Right cardiac atrium (tissue), 5 donors: ENCODE results near the gene ZNF148. TPM values are rescaled to one million over a fixed set of nuclear protein-coding genes. Genes with fewer than 3 reads are reported as not detected.
A peak's percentile ranks its signal among the peaks of the same experiment; 100 is the strongest.

Experiments used
- ATAC-seq, 2 donors: fragments of 200-7000 bp; cut with Tn5 transposase; one replicate each; pipeline versions ENCODE4 v1.8.0 to v1.9.1; 2020; ENCODE audit warnings: moderate library complexity in 2 of 2, mild to moderate bottlenecking in 1 of 2
- DNase-seq, 3 donors: peaks; one replicate each; pipeline ENCODE4 v3.0.0-alpha.2; 2020
- H3K27ac ChIP-seq: one replicate; pipeline ENCODE4 v1.5.1; 2013; ENCODE audit warnings: mild to moderate bottlenecking, low read length, control low read depth, moderate library complexity
- H3K27me3 ChIP-seq: one replicate; pipeline ENCODE4 v1.6.1; 2013; ENCODE audit not compliant: control insufficient read depth, insufficient read depth
- H3K4me1 ChIP-seq: one replicate; pipeline ENCODE4 v1.6.1; 2013; ENCODE audit warnings: low read length; ENCODE audit not compliant: control insufficient read depth, insufficient read depth
- H3K4me3 ChIP-seq: one replicate; pipeline ENCODE4 v1.5.1; 2013; ENCODE audit warnings: low read length, control low read depth
- H3K9me3 ChIP-seq: one replicate; pipeline ENCODE4 v1.6.1; 2013; ENCODE audit warnings: low read length; ENCODE audit not compliant: control insufficient read depth
- WGBS: extraction: QIAGEN DNeasy Blood & Tissue Kit; methylation state at CpG from one replicate; pipeline ENCODE4 v1.1.7; 2013; 5-methylcytosine and 5-hydroxymethylcytosine counted together
- intact Hi-C, 4 donors: fragments of 100-400 bp; cut with DNase I; formaldehyde crosslinking; loops; one replicate each; pipeline versions ENCODE4 v1.11.0 to v1.14.0; 2022 to 2023
- polyA plus RNA-seq: library from polyadenylated mRNA; stranded (reverse); fragments of 200-250 nt; gene quantifications from one replicate; pipeline ENCODE4 v1.2.3, GENCODE V29; 2013
- total RNA-seq, 4 donors: library from RNA; stranded (reverse); fragmentation: NEBNext Ultra II Directional; extraction: Animal tissue kit (Norgen Biotek cat#: 25700); gene quantifications; one replicate each; pipeline ENCODE4 v1.2.1, GENCODE V29; 2021
- donor health status: healthy with polysubstance abuse.
- donor health status: DM: no; HTN: yes; CAD: no.
- donor health status: DM: no; HTN: no; CAD: no.
- donor health status: DM: no; HTN: yes; CAD: no; lungs with severe emphysema.
- donor health status: DM: yes; HTN: yes; CAD: no.

The ZNF148 gene
- total and polyA plus RNA-seq, 5 donors = 5.3 to 51.6 (median 45.7) TPM

- Histone ChIP-seq H3K27me3 (no peaks in the 10 kb centered on the region), H3K4me3 (no peak overlapping the region), H3K4me1 (no peaks in the 10 kb centered on the region), H3K9me3 (no peaks in the 10 kb centered on the region), H3K27ac (no peak overlapping the region)
- intact Hi-C loops = no loop called here
- DNase-seq (no peak), ATAC-seq (no peak)
- 77% methylated on average over 7 of the region's 7 CpGs for WGBS
Measured at GRCh38 chr3:125207507-125207906, 167.6 kb downstream of the ZNF148 start.

- Histone ChIP-seq H3K4me3 (no peak overlapping the region), H3K27ac (no peak overlapping the region), H3K27me3 (no peaks in the 10 kb centered on the region), H3K9me3 (no peaks in the 10 kb centered on the region), H3K4me1 (no peaks in the 10 kb centered on the region)
- ATAC-seq = no peak
- no peak for DNase-seq
- intact Hi-C loops = no loop called here
- WGBS = 74% methylated on average over 6 of the region's 6 CpGs
Measured at GRCh38 chr3:125206934-125207333, 168.2 kb downstream of the ZNF148 start.

GRCh38 chr3:125203731-125204130 is 171.4 kb downstream of the ZNF148 start:
- Histone ChIP-seq H3K27ac (no peak overlapping the region), H3K9me3 (no peaks in the 10 kb centered on the region), H3K4me3 (no peak overlapping the region), H3K27me3 (no peaks in the 10 kb centered on the region), H3K4me1 (no peaks in the 10 kb centered on the region)
- DNase-seq = no peak
- no peak for ATAC-seq
- intact Hi-C loops = no loop called here

GRCh38 chr3:125202197-125202596 is 172.9 kb downstream of the ZNF148 start:
- intact Hi-C loops = no loop called here
- no peak for ATAC-seq
- Histone ChIP-seq H3K9me3 (no peaks in the 10 kb centered on the region), H3K4me1 (no peaks in the 10 kb centered on the region), H3K27ac (no peak overlapping the region), H3K27me3 (no peaks in the 10 kb centered on the region), H3K4me3 (no peak overlapping the region)
- WGBS = 79% methylated on average over 4 of the region's 4 CpGs
- no peak for DNase-seq

- H3K9me3 ChIP-seq = no peaks in the 10 kb centered on the region
- H3K4me1 ChIP-seq = no peaks in the 10 kb centered on the region
- H3K27ac ChIP-seq = no peak overlapping the region
- H3K4me3 ChIP-seq = no peak overlapping the region
- 89% methylated on average over 6 of the region's 6 CpGs for WGBS
- ATAC-seq = no peak
- no peak for DNase-seq
- no peaks in the 10 kb centered on the region for H3K27me3 ChIP-seq
- intact Hi-C loops = no loop called here
Measured at GRCh38 chr3:125200731-125201139, 174.4 kb downstream of the ZNF148 start.

GRCh38 chr3:125194849-125195601 is 180.1 kb downstream of the ZNF148 start:
- WGBS = 64% methylated on average over 5 of the region's 5 CpGs
- H3K27me3 ChIP-seq = no peaks in the 10 kb centered on the region
- intact Hi-C loops = no loop called here
- DNase-seq = no peak
- ATAC-seq = no peak
- no peak overlapping the region for H3K4me3 ChIP-seq
- H3K9me3 ChIP-seq = no peaks in the 10 kb centered on the region
- H3K27ac ChIP-seq = no peak overlapping the region
- peaks cover 3% of the 10 kb centered on the region for H3K4me1 ChIP-seq

GRCh38 chr3:125194061-125194848 is 180.9 kb downstream of the ZNF148 start:
- H3K27me3 ChIP-seq = no peaks in the 10 kb centered on the region
- intact Hi-C loops = no loop called here
- no peak for ATAC-seq
- H3K4me3 ChIP-seq = no peak overlapping the region
- no peak overlapping the region for H3K27ac ChIP-seq
- no peaks in the 10 kb centered on the region for H3K9me3 ChIP-seq
- 91% methylated on average over 7 of the region's 7 CpGs for WGBS
- H3K4me1 ChIP-seq = peaks cover 3% of the 10 kb centered on the region
- DNase-seq = no peak

- Histone ChIP-seq H3K4me3 (no peak overlapping the region), H3K27me3 (no peaks in the 10 kb centered on the region), H3K9me3 (no peaks in the 10 kb centered on the region), H3K4me1 (peaks cover 3% of the 10 kb centered on the region), H3K27ac (no peak overlapping the region)
- DNase-seq (no peak), ATAC-seq (peak in 1 of 2 donors; percentile 21)
- intact Hi-C loops = no loop called here
- WGBS = 83% methylated on average over 12 of the region's 12 CpGs
Measured at GRCh38 chr3:125192190-125193035, 182.7 kb downstream of the ZNF148 start.

- H3K27ac ChIP-seq = no peak overlapping the region
- no peaks in the 10 kb centered on the region for H3K27me3 ChIP-seq
- WGBS = 81% methylated on average over 7 of the region's 7 CpGs
- no peak overlapping the region for H3K4me3 ChIP-seq
- peaks cover 3% of the 10 kb centered on the region for H3K4me1 ChIP-seq
- H3K9me3 ChIP-seq = no peaks in the 10 kb centered on the region
- ATAC-seq (no peak), DNase-seq (no peak)
- intact Hi-C loops = no loop called here
Measured at GRCh38 chr3:125191730-125192129, 183.4 kb downstream of the ZNF148 start.

- Histone ChIP-seq H3K4me1 (peaks cover 3% of the 10 kb centered on the region), H3K4me3 (no peak overlapping the region), H3K9me3 (no peaks in the 10 kb centered on the region), H3K27ac (no peak overlapping the region), H3K27me3 (no peaks in the 10 kb centered on the region)
- ATAC-seq (no peak), DNase-seq (no peak)
- WGBS = 73% methylated on average over 4 of the region's 4 CpGs
- intact Hi-C loops = no loop called here
Measured at GRCh38 chr3:125191256-125191655, 183.9 kb downstream of the ZNF148 start.

GRCh38 chr3:125190786-125191185 is 184.3 kb downstream of the ZNF148 start:
- ATAC-seq = peak; percentile 75 to 86
- intact Hi-C loops = no loop called here
- H3K4me3 ChIP-seq = no peak overlapping the region
- H3K27ac ChIP-seq = no peak overlapping the region
- no peaks in the 10 kb centered on the region for H3K27me3 ChIP-seq
- peaks cover 3% of the 10 kb centered on the region for H3K4me1 ChIP-seq
- WGBS = 49% methylated on average over 3 of the region's 3 CpGs
- DNase-seq = peak in 2 of 3 donors; percentile 28 to 61
- no peaks in the 10 kb centered on the region for H3K9me3 ChIP-seq
